HepG2 (cell line): Measurements from ENCODE around the gene RNASE11.

Experiments
- CBFB ChIP-seq: sonication (generic); formaldehyde crosslinking; IDR thresholded peaks from 2 replicates; pipeline ENCODE4 v1.4.0; 2020; ENCODE audit warnings: missing genetic modification reagents
- HNF4A ChIP-seq: sonication (generic); formaldehyde crosslinking; IDR thresholded peaks from 2 replicates; pipeline ENCODE4 v1.4.0; 2020; ENCODE audit warnings: missing genetic modification reagents
- HNRNPLL ChIP-seq: fragments of 200-400 bp; formaldehyde crosslinking; IDR thresholded peaks from 2 replicates; pipeline ENCODE4 v1.6.1; 2017; ENCODE audit warnings: mild to moderate bottlenecking, low read depth, low read length; ENCODE audit not compliant: poor library complexity, severe bottlenecking
- MBD4 ChIP-seq: IDR thresholded peaks from 2 replicates; pipeline ENCODE4 v1.6.1; 2012; ENCODE audit warnings: low read length, inconsistent platforms, borderline replicate concordance
- MXI1 ChIP-seq: IDR thresholded peaks from 3 replicates; pipeline ENCODE4 v1.6.1; 2012; ENCODE audit warnings: low read depth, low read length, inconsistent platforms, borderline replicate concordance
- POLR2A ChIP-seq, 2 experiments: IDR thresholded peaks; 2 replicates each; pipeline ENCODE4 v1.6.1; 2011; ENCODE audit warnings: low read depth in 2 of 2, low read length in 2 of 2, mild to moderate bottlenecking in 1 of 2, moderate library complexity in 1 of 2; ENCODE audit not compliant: insufficient read depth in 1 of 2
- TAF1 ChIP-seq: sonication (generic); formaldehyde crosslinking; IDR thresholded peaks from 2 replicates; pipeline ENCODE4 v1.4.0; 2020; ENCODE audit warnings: missing genetic modification reagents
- ZNF3 ChIP-seq: IDR thresholded peaks from 2 replicates; pipeline ENCODE4 v1.7.0; 2017; ENCODE audit warnings: inconsistent platforms
- ZNF598 ChIP-seq: sonication (generic); formaldehyde crosslinking; IDR thresholded peaks from 2 replicates; pipeline ENCODE4 v1.5.1; 2020; ENCODE audit warnings: mild to moderate bottlenecking, missing genetic modification reagents, borderline replicate concordance
- TF ChIP-seq, protein P1 (sequence below): sonication (generic); formaldehyde crosslinking; IDR thresholded peaks from 2 replicates; pipeline ENCODE4 v1.9.0; 2022; ENCODE audit warnings: missing genetic modification reagents, mild to moderate bottlenecking, borderline replicate concordance
- TF ChIP-seq, protein P2 (sequence below): sonication (generic); formaldehyde crosslinking; IDR thresholded peaks from 2 replicates; pipeline ENCODE4 v1.8.0; 2022; ENCODE audit warnings: low read depth, missing genetic modification reagents
- TF ChIP-seq, protein P3 (sequence below): sonication (generic); formaldehyde crosslinking; IDR thresholded peaks from 2 replicates; pipeline ENCODE4 v1.8.0; 2022; ENCODE audit warnings: mild to moderate bottlenecking, missing genetic modification reagents, borderline replicate concordance
- TF ChIP-seq, protein P4 (sequence below): sonication (generic); formaldehyde crosslinking; IDR thresholded peaks from 2 replicates; pipeline ENCODE4 v1.5.0; 2020; ENCODE audit warnings: mild to moderate bottlenecking, missing genetic modification reagents, moderate library complexity

DNA sequence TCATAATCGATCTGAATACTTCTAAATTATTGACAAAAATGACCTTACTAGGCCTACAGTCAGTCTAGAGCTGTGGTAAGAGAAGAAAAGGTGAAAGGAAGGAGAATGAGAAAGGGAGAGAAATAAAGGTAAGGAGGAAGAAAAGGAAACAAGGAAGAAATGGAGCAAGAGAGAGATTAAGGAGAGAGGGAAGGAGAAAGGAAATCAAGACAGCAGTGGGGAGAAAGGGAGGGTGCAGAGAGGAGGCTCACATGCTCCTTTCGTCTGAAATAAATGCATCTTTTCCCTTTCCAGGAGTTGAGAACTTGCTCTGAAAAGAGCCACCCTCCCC lies 30.6 kb downstream of the RNASE11 start:
- TF ChIP-seq HNF4A (CRISPR knock-in tag) = no peak
- no peak for TF ChIP-seq MXI1
- TF ChIP-seq, protein P1, sequence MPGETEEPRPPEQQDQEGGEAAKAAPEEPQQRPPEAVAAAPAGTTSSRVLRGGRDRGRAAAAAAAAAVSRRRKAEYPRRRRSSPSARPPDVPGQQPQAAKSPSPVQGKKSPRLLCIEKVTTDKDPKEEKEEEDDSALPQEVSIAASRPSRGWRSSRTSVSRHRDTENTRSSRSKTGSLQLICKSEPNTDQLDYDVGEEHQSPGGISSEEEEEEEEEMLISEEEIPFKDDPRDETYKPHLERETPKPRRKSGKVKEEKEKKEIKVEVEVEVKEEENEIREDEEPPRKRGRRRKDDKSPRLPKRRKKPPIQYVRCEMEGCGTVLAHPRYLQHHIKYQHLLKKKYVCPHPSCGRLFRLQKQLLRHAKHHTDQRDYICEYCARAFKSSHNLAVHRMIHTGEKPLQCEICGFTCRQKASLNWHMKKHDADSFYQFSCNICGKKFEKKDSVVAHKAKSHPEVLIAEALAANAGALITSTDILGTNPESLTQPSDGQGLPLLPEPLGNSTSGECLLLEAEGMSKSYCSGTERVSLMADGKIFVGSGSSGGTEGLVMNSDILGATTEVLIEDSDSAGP = no peak
- TF ChIP-seq, protein P2, sequence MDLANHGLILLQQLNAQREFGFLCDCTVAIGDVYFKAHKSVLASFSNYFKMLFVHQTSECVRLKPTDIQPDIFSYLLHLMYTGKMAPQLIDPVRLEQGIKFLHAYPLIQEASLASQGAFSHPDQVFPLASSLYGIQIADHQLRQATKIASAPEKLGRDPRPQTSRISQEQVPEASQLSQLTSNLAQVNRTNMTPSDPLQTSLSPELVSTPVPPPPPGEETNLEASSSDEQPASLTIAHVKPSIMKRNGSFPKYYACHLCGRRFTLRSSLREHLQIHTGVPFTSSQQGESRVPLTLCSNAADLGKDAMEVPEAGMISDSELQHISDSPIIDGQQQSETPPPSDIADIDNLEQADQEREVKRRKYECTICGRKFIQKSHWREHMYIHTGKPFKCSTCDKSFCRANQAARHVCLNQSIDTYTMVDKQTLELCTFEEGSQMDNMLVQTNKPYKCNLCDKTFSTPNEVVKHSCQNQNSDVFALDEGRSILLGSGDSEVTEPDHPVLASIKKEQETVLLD (CRISPR knock-in tag) = no peak
- no peak for TF ChIP-seq ZNF598 (CRISPR knock-in tag)
- no peak for TF ChIP-seq CBFB
- TF ChIP-seq MBD4 = no peak
- no peak for TF ChIP-seq POLR2A (IDR thresholded peaks at IDR 0.05; ENCODE audit: insufficient read depth in 1 of 2, low read depth in 2 of 2, low read length in 2 of 2)
- TF ChIP-seq, protein P3, sequence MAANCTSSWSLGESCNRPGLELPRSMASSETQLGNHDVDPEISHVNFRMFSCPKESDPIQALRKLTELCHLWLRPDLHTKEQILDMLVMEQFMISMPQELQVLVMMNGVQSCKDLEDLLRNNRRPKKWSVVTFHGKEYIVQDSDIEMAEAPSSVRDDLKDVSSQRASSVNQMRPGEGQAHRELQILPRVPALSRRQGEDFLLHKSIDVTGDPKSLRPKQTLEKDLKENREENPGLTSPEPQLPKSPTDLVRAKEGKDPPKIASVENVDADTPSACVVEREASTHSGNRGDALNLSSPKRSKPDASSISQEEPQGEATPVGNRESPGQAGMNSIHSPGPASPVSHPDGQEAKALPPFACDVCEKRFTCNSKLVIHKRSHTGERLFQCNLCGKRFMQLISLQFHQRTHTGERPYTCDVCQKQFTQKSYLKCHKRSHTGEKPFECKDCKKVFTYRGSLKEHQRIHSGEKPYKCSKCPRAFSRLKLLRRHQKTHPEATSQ (CRISPR knock-in tag) = no peak
- TF ChIP-seq, protein P4, sequence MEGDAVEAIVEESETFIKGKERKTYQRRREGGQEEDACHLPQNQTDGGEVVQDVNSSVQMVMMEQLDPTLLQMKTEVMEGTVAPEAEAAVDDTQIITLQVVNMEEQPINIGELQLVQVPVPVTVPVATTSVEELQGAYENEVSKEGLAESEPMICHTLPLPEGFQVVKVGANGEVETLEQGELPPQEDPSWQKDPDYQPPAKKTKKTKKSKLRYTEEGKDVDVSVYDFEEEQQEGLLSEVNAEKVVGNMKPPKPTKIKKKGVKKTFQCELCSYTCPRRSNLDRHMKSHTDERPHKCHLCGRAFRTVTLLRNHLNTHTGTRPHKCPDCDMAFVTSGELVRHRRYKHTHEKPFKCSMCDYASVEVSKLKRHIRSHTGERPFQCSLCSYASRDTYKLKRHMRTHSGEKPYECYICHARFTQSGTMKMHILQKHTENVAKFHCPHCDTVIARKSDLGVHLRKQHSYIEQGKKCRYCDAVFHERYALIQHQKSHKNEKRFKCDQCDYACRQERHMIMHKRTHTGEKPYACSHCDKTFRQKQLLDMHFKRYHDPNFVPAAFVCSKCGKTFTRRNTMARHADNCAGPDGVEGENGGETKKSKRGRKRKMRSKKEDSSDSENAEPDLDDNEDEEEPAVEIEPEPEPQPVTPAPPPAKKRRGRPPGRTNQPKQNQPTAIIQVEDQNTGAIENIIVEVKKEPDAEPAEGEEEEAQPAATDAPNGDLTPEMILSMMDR (CRISPR knock-in tag) = no peak
- no peak for TF ChIP-seq ZNF3 (CRISPR knock-in tag)
- TF ChIP-seq HNRNPLL = no peak
- no peak for TF ChIP-seq TAF1 (CRISPR knock-in tag)
